HG03280 (cell line): ENCODE measurements around the gene BCAP31.

Source experiments
- ATAC-seq: cut with Tn5 transposase; IDR thresholded peaks from one replicate; pipeline ENCODE4 v1.9.1; 2021; ENCODE audit warnings: mild to moderate bottlenecking, moderate library complexity; ENCODE audit not compliant: unreplicated experiment

Gene BCAP31

DNA sequence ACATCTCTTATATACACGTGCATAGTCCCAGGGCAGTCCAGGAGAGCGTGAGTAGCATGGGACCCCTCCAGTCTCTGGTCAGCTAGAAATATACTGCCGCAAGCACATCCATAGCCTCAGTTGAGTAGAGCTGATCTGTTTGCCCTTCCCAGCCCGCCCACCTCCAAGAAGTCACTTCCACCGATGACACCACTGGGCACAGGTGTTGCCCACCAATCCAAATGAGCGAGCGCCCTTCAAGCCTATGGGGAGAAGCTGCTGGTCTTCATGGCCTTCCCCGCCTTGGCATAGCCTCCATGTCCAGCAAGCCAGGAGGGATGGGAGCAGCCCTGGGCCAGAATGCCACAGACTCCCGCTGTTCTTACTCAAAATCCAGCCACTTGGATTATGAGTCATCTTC lies 67.0 kb downstream of the BCAP31 start:
- ATAC-seq, result no peak

DNA sequence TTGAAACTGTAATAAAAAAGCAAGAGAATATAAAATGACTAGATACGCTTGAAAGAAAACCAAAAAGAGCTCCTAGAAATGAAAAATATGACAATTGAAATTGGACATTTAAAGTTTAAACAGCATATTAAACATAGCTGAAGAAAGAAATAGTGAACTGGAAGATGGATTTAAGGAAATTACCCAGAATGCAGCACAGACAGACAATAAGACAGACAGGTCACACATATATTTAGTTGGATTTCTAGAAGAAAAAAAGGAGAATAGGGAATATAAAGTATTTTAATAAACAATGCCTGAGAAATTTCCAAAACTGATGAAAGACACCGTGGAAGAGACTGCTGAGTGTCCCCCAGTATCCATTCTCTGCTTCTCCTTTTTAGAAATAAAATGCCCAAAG lies 70.6 kb downstream of the BCAP31 start:
- no peak for ATAC-seq

DNA sequence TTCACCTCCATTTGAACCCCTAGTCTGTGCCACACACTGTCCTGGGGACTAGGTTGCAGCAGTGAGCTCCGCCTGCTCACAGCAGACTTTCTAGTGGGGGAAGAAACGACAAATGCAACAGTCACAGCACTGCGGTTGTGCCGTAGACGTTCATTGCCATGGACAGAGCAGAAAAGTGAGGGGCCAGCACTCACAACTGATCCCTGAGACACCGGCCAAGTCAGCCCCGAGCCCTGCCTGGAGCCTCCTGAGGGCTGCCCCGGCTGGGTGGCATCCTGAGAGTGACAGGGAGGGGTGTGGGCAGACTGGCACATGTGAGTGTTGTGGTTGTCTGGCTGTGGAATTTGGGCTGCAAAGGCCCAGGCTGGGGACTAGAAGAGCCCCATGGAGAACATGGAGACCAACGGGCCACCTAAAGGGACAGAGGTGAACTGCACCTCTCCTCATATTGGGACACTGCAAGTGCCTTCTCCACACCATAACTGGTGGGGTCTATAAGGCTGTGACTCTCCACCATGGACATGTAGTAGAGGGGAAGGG lies 72.6 kb downstream of the BCAP31 start:
- no peak for ATAC-seq

DNA sequence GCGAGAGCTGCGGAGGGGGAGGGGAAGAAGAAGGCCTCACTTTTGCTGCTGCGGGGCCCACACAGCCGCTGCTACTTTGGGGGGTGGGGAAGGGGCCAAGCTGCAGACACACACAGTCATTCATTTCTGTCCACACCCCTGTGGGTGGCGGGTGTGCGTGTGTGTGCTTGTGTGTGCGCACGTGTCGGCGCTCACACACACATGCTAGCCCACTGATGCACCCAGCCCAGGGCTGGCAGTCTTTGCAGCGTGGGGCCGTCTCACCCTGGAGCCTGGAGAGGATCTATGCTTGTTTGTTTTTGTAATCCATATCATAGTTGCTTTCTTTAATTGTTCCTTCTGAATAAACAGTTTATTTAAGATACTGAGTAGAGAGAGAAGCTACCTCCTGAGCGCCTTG lies 73.2 kb downstream of the BCAP31 start:
- ATAC-seq, result no peak
